ENCODE results near the gene SH3BP4.

GRCh38 chr2:235043762-235044500 lies 92.1 kb downstream of the SH3BP4 start:
- TF ChIP-seq CTCF (IDR thresholded peaks at IDR 0.05) (no peak), EZH2 (IDR thresholded peaks at IDR 0.05; ENCODE audit: borderline replicate concordance, insufficient read depth, low read depth, low read length, poor library complexity, severe bottlenecking) (no peak)
